Posterior cingulate gyrus (tissue), 11 donors: ENCODE data around the gene ST6GAL1.
"Not testable (repeated sequence)": the region's sequence is repeated elsewhere in the genome, so short reads cannot be mapped to it uniquely, and the experiment has no call there.

Source experiments
- DNase-seq, 10 donors: peaks; one replicate each; pipeline versions ENCODE4 v3.0.0 to v3.0.0-alpha.2; 2020 to 2021; ENCODE audit warnings: mixed read lengths in 3 of 10
- intact Hi-C: fragments of 100-400 bp; cut with DNase I; formaldehyde crosslinking; loops from one replicate; pipeline ENCODE4 v1.15.1; 2023

Gene ST6GAL1

DNA sequence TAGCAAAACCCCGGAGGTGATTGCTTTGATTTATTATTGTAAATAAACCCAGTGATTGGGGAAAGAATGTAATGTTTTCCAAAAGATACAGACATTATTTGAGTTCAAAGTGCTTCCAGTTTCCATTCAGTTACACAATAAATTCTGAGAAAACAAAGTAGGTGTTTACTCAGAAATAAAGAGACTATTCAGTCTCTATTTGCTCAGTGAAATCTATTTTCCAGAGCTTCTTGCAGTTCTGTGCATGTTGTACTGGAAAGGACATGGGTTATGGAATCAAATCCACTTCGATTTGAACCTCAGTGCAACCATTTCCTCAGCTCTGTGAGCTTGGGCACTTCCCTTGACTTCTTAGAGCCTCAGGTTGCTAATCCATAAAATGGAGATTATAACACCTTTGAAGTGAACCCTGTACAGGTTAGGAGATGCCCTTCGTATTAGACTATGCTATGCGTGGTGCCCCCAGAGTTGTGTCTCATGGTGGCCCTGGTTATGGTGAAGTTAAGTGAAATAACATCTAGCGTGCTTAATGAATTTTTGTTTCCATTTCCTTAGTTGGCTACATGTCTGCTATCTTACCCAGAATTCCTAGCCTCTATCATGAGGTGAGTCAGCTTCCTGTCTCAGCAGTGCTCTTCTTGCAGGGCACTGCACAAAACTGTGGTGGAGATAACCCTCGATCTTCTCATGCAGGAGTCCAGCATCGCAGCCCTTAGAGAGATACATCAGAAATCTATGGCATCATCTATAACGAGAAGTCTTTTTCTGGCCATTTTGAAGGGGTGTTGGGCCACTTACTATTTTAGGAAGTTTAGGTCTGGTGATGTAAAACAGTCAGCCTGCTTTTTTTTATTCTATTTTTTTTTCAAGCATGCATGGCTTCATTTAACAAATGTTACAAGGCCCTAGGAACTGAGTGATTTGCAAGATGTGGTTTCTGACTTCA lies 111.3 kb downstream of the ST6GAL1 start:
- intact Hi-C loops, result no loop called here
- DNase-seq, result no peak

DNA sequence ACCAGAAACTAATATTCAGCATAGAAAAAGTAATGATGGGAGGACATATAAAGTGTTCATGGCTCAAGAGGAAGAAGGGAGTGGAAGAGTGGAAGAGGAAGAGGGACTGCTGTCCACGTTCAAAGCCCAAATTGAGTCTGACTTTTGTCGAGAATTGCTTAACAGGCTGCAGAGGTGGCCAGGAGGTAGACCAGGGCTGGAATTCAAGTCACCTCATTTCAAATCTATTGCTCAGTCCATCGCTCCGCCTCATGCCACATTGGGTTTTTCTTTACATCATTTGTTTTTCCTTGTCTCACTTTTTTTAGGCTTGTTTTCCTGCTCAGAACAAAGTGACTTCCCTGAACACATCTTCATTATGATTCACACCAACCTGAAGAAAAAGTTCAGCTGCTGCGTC lies 112.0 kb downstream of the ST6GAL1 start:
- no peak for DNase-seq

DNA sequence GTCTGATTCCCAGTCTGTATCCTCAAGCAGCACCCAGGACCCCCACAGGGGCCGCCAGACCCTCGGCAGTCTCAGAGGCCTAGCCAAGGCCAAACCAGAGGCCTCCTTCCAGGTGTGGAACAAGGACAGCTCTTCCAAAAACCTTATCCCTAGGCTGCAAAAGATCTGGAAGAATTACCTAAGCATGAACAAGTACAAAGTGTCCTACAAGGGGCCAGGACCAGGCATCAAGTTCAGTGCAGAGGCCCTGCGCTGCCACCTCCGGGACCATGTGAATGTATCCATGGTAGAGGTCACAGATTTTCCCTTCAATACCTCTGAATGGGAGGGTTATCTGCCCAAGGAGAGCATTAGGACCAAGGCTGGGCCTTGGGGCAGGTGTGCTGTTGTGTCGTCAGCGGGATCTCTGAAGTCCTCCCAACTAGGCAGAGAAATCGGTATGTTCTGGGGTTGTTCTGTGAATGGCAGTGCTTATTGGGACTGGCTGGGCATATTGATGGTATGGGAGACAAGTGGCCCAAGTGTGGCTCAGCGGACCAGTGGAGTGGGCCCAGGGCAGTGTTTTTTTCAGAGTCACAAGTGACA lies 112.6 kb downstream of the ST6GAL1 start:
- DNase-seq, result no peak
- intact Hi-C loops, result no loop called here

More for the DNA sequence above, 112.0 kb downstream of the ST6GAL1 start:
- intact Hi-C loops, result no loop called here

DNA sequence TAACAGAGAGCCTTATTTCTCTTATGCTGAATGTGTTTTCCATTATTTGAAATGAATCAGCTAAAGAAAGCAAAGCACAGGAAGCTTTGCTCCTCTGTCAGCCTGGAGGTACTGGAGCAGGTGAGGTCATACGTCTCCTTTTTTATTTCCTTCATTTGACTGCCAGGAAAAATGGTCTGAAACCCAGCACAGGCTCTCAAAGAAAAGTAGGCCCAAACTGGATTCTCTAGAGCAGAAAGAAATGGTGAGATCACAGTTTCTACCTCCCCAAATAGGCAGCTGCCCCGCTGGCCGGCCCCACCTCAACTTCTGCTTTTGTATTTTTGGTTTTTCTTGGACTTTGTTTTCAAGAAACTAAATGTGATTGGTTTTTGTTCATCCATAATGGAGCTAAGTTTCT lies 113.9 kb downstream of the ST6GAL1 start:
- DNase-seq, result no peak
- intact Hi-C loops, result no loop called here

DNA sequence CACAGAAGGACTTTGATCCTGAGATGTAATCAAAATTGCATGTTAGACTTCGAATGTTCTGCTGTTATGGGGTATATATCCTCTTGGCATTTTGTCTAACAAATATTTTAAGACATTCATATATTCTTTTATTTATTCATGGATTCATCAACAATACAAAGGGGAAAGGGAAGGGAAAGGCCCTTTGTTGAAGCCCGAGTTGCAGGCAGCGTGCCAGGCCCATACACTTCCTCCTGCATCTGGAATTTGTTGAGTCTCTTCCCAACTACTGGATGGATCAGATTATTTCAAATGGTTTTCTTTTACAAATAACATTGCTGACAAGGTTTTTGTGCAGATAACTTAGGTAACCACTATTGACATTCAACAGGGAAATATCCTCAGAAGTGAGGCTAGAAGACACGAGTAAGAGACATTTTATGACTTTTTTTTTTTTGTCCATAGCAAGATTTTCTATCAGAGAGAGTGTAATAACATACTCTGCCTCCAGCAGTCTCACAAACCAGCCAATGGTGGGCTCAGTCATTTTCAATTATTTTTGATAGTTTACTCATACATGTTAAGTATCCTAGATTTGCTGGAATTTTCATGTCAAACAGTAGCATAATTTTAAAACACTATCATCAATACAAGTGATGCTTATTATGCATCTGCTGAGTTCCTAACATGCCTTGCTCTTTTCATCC lies 114.7 kb downstream of the ST6GAL1 start:
- DNase-seq, result peak in 1 of 10 donors; percentile 18
- intact Hi-C loops, result no loop called here

DNA sequence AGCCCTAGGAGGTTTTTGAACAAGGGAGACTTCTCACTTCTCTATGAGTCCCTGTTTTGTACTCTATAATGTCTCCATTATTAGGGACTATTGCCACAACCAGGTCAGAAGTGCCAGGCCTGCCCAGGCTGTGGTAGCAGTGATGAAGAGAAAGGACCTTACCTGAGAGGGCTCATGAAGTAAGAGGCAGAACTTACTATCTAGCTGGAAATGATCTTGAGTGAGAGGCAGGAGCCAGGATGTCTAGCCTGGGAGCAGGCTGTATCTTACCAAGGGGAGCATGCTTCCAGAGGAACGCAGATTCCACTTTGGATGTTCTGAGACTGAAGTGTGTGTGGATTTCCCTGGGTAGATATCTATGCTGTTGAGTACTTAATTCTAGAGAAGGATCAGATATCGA lies 115.7 kb downstream of the ST6GAL1 start:
- intact Hi-C loops, result no loop called here

DNA sequence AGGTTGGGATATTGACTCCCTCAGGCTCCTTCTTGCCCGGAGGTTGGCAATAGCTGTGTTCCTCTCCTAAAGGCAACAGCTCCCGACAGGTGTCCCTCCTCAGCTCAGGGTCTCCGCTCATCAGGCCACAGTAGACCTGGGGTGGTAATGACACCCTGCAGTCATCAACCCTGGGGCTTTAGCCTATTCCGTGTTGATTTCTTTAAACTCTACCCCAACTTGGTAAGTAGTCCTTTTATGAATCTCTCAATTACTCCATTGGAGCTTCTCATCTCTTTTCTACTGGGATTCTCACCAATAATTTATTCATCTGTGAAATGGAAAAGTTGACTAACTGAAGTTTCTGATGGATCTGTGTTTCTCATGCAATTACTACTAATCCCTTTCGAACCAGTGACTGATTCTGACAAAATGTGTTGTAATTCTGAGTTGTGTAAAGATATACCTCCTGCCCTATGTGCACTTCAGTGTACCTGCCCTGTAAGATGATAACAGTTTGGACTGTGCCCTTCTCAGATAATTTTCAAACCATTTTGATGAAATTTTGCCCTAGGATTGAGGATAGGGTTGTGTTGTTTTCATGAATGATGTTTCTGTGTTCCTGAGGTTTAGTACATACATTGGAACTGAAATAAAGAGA lies 119.3 kb downstream of the ST6GAL1 start:
- DNase-seq, result no peak
- intact Hi-C loops, result no loop called here

More for the DNA sequence above, 115.7 kb downstream of the ST6GAL1 start:
- no peak for DNase-seq

DNA sequence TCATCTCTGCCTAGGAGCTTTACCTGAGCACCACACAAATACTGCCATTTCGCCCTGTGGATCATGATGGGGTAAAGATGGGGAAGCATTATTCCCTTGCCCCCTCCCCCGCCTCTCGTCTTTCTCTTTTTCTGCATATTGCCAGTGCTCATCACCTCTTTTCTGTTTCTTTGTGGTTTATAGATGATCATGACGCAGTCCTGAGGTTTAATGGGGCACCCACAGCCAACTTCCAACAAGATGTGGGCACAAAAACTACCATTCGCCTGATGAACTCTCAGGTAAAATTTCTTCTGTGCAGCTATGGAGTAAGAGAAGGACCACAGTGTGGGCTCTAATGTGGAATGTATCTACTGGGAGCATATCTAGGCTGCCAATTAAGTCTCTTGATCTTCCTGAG lies 120.7 kb downstream of the ST6GAL1 start:
- DNase-seq, result no peak
- intact Hi-C loops, result no loop called here

DNA sequence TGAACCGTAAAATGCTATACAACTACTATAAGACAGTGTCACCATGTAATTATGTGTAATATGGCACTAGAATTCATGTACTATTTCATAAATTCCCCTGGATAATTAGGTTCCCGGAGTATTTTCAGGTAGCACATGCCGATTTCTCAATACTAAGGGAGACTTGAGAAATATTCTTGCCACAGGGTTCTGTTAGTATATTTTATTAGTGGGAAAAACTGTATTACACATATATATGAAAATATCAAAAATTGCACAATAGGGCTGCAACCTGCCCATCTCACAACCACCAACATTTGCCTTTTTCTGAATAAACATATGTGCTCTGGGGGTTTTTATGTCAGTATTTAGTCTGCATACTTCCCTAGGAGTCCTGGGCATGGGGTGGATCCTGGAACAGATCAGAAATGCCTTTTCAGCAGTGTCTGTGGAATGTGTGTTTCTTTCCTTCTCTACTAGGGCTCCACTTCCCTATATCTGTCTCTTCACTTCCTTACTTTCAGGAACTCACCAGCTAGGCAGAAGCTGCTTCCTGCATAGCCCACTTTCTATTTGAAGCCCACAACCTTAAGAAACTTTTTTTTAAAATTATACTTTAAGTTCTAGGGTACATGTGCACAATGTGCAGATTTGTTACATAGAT lies 121.5 kb downstream of the ST6GAL1 start:
- intact Hi-C loops, result no loop called here
- DNase-seq, result no peak

DNA sequence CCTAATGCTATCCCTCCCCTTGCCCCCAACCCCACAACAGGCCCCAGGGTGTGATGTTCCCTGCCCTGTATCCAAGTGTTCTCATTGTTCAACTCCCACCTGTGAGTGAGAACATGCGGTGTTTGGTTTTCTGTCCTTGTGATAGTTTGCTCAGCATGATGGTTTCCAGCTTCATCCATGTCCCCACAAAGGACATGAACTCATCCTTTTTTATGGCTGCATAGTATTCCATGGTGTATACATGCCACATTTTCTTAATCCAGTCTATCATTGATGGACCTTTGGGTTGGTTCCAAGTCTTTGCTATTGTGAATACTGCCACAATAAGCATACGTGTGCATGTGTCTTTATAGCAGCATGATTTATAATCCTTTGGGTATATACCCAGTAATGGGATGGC lies 122.1 kb downstream of the ST6GAL1 start:
- DNase-seq, intact Hi-C loops: not testable (repeated sequence)

DNA sequence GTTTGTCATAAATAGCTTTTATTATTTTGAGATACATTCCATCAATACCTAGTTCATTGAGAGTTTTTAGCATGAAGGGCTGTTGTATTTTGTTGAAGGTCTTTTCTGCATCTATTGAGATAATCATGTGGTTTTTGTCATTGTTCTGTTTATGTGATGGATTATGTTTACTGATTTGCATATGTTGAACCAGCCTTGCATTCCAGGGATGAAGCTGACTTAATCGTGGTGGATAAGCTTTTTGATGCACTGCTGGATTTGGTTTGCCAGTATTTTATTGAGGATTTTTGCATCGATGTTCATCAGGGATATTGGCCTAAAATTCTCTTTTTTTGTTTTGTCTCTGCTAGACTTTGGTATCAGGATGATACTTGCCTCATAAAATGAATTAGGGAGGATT lies 124.1 kb downstream of the ST6GAL1 start:
- intact Hi-C loops, DNase-seq: not testable (repeated sequence)

DNA sequence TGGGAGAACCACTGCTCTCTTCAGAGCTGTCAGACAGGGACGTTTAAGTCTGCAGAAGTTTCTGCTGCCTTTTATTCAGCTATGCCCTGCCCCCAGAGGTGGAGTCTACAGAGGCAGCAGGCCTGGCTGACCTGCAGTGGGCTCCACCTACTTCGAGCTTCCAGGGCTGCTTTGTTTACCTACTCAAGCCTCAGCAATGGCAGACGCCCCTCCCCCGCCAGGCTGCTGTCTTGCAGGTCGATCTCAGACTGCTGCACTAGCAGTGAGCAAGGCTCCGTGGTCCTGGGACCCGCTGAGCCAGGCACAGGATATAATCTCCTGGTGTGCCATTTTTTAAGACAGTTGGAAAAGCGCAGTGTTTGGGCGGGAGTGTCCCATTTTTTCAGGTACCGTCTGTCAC lies 127.5 kb downstream of the ST6GAL1 start:
- intact Hi-C loops, DNase-seq: not testable (repeated sequence)

DNA sequence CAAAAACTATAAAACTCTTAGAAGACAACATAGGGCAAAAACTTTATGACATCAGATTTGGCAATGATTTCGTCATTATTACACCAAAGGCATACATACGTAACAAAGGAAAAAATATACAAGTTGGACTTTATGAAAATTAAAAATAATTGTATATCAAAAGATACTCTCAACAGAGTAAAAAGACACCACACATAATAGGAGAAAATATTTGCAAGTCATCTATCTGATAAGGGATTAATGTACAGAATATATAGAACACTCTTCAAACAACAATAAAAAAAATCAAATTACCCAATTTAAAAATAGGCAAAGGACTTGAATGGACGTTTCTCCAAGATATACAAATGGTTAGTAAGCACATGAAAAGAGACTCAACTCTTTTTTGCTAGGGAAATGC lies 131.4 kb downstream of the ST6GAL1 start:
- DNase-seq, result no peak
- intact Hi-C loops, result no loop called here

DNA sequence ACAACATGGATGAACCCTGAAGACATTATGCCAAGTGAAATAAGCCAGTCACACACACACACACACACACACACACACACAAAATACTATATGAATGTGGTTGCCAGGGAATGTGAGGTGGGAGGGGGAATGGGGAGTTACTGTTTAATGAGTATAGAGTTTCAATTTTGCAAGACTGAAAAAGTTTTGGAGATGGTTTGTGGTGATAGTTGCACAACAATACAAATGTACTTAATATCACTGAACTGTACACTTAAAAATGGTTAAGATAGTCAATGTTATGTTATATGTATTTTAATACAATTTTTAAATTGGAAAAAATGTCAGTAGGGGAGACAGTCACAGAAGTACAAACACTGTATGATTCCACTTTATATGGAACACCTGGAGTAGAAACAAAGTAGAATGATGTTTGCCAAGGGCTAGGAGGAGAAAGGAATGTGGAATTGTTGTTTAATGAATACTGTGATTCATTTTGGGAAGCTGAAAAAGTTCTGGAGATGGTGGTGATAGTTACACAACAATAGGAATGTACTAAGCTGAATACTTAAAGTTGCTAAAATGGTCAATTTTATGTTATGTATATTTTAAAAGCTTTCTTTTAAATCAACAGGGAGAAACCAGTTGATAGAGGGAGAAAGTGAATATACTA lies 132.3 kb downstream of the ST6GAL1 start:
- DNase-seq, result no peak
- intact Hi-C loops, result no loop called here

DNA sequence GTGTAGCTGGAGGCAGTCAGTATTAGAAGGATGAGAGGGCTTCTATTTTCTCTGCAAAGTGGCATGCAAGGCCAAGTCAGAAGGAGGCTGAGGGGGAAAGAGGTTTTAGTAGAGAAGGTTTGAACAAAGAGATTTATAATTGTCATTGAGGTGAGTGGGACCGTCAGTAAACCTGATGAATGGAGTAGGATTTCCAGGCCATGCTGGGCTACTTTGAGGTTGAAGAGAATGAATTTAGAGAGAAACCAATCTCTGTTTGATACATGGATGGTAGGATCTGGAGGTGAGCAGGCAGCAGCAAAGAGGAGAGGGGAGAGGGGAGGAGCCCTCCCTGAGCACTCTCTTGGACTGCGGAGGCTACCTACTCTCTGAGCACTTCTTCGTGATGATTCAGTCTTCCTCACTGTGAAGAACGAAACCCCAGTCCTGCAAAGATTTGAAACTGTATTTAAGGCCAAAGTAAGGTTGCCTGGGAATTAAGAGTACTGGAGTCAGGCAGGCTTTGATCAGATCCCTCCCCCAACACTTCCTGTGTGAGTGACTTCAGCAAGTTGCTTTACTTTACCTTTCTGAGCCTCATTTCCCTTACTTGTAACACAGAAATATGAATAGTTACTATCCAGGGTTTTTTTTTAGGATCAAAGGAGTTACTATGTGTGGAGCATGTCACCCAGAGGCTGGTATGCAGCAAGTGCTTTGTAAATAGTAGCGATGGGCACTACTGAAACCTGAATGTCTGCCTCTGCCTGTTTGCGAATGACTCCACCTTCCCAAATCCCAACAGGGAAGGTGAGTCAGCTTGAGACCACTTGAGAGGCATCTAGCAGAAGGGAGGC lies 133.2 kb downstream of the ST6GAL1 start:
- intact Hi-C loops, result no loop called here
- no peak for DNase-seq

DNA sequence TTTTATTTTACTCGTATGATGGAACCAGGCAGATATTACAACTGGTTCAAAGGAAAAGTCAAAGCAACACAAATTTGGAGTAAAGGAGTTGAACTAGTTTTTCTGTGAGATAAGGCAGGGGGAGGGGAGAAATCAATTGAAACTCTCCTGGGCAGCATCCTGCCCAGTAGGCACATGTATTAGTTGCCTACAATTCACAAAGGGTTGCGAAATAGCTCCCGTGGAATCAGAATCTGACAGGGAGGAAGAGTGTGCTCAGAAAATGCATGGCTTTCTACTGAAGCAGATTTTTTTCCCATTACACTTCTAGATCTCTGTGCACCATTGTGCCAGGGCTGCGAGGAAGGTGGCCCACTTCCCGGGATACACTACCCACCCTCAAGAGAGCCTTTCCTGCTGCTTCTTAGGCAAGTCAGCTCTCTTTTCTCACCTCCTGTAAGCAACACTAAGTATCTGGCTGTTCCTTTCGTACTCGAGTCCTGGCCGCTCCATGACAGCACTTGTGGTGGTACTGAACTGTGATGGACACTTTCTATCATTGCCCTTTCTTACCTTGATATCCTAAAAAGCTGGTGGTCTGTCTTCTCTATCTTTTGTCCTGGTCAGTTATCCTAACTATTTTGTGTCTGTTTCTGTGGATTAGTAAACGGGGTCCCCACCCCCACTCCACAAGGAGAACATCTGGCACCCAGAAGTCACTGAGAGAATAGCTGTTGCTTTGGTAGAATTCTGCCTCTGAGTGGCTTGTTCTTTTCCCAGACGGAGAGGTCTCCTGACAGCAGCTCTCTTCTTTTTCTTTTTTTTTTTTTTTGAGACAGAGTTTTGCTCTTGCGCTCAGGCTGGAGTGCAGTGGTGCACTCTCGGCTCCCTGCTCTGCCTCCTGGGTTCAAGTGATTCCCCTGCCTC lies 134.1 kb downstream of the ST6GAL1 start:
- no peak for DNase-seq
- intact Hi-C loops, result no loop called here

DNA sequence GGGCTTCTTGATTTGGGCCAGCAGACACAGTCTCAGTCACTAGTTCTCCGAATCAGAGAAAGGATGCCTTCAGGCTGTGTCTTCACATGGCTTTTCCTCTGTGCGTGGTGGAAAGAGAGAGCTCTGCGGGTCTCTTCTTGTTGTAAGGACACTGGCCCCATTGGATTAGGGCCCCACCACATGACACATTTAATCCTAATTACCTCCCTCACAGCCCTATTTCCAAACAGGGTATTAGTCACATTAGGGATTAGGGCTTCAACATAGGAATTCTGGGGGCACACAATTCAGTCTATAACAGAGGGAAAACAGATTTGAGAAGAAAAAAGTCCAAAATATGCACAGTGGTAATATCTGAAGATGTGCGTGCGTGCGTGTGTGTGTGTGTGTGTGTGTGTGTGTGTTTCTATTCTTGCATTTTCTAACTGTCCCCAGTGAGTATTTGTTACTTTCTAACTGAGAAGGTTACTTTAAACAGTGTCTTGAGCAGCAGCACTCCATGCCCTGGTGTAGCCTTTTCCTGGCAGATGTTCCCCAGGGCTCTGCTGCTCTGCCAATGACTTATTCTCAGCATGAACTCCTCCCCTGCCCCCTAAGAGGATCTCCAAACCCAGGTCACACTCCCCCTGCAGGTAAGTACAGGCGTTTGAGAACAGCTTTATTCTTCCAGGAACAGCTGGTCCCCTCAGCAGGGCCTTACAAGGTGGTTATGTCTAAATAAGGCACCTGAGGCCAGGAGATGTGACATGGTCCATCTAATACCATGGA lies 136.1 kb downstream of the ST6GAL1 start:
- DNase-seq, result no peak
- intact Hi-C loops, result no loop called here
